Endothelial cell of umbilical vein (primary cell): Measurements from ENCODE around the gene SRD5A1. TPM values are rescaled to one million over a fixed set of nuclear protein-coding genes. Genes with fewer than 3 reads are reported as not detected.

Experiments used
- BruUV-seq: library from RNA; stranded (reverse); fragments of 400-500 nt; replicated peaks from 2 replicates; lab custom pipeline; 2021; lab: Mats Ljungman, UMichigan
- CTCF ChIA-PET: fragments of 300-600, 350-600 bp; sonication (Branson Sonifier 250); formaldehyde crosslinking; loops from one replicate; lab custom pipeline; 2021; ENCODE audit warnings: antibody characterized with exemption, inconsistent platforms; lab: Charles Lee
- POLR2A ChIA-PET: fragments of 300-600, 350-600 bp; sonication (Branson Sonifier 250); formaldehyde crosslinking; loops from one replicate; lab custom pipeline; 2021; ENCODE audit warnings: antibody characterized with exemption, inconsistent platforms; lab: Charles Lee
- DNase-seq: peaks from one replicate; pipeline ENCODE4 v3.0.0-alpha.2; 2011; ENCODE audit warnings: low read depth, low spot score
- FAIRE-seq: peaks from 2 replicates; lab custom pipeline; 2011; peaks lifted over from hg19 to GRCh38; lab: Jason Lieb, UNC
- H2AFZ ChIP-seq: 2 replicates; pipeline ENCODE4 v1.6.0; 2012; ENCODE audit warnings: low read depth, low read length, control low read depth, inconsistent platforms
- H3K27ac ChIP-seq: 2 replicates; pipeline ENCODE4 v1.5.1; 2011; ENCODE audit warnings: low read depth, mild to moderate bottlenecking, control low read depth, low read length, moderate library complexity; ENCODE audit not compliant: insufficient read depth
- H3K27me3 ChIP-seq, 2 experiments: 2 replicates each; pipeline versions ENCODE4 v1.6.0 to v1.6.1; 2011; ENCODE audit warnings: low read length in 2 of 2, mixed read lengths in 1 of 2; ENCODE audit not compliant: control insufficient read depth in 2 of 2, insufficient read depth in 2 of 2
- H3K36me3 ChIP-seq, 2 experiments: 2 replicates in 1 of 2; 3 replicates in 1 of 2; pipeline ENCODE4 v1.5.1; 2011; ENCODE audit warnings: low read length in 2 of 2, mild to moderate bottlenecking in 1 of 2, moderate library complexity in 1 of 2; ENCODE audit not compliant: control insufficient read depth in 2 of 2, insufficient read depth in 2 of 2; ENCODE audit errors: extremely low read depth in 1 of 2
- H3K4me1 ChIP-seq: 3 replicates; pipeline ENCODE4 v1.5.1; 2011; ENCODE audit warnings: mild to moderate bottlenecking, low read length; ENCODE audit not compliant: control insufficient read depth, insufficient read depth; ENCODE audit errors: extremely low read depth
- H3K4me2 ChIP-seq: 2 replicates; pipeline ENCODE4 v1.6.1; 2011; ENCODE audit warnings: low read length, control low read depth, mixed read lengths; ENCODE audit not compliant: insufficient read depth
- H3K4me3 ChIP-seq, 3 experiments: fragments of 200-600 bp in 1 of 3; sonication (generic), shearing (Covaris generic) in 1 of 3; replicated peaks in 1 of 3; 2 replicates each; pipeline ENCODE4 v1.5.1; 2011 to 2016; ENCODE audit warnings: control low read depth in 3 of 3, low read length in 3 of 3, mild to moderate bottlenecking in 2 of 3, inconsistent platforms in 1 of 3, low read depth in 1 of 3, moderate library complexity in 1 of 3; ENCODE audit not compliant: insufficient read depth in 1 of 3
- H3K79me2 ChIP-seq: 2 replicates; pipeline ENCODE4 v1.6.0; 2012; ENCODE audit warnings: low read length, inconsistent platforms; ENCODE audit not compliant: control insufficient read depth, insufficient read depth
- H3K9ac ChIP-seq: replicated peaks from 2 replicates; pipeline ENCODE3; 2011; ENCODE audit warnings: low read length, control low read depth; ENCODE audit not compliant: insufficient read depth; ENCODE audit errors: extremely low read depth
- H3K9me1 ChIP-seq: replicated peaks from 3 replicates; pipeline ENCODE4 v1.6.0; 2011; ENCODE audit warnings: mild to moderate bottlenecking, low read length; ENCODE audit not compliant: control insufficient read depth, insufficient read depth; ENCODE audit errors: extremely low read depth
- H3K9me3 ChIP-seq: replicated peaks from 2 replicates; pipeline ENCODE4 v1.5.1; 2012; ENCODE audit warnings: low read length, inconsistent platforms; ENCODE audit not compliant: control insufficient read depth, insufficient read depth
- H4K20me1 ChIP-seq: replicated peaks from 2 replicates; pipeline ENCODE3; 2011; ENCODE audit warnings: mild to moderate bottlenecking, low read length; ENCODE audit not compliant: control insufficient read depth, insufficient read depth; ENCODE audit errors: extremely low read depth
- CTCF ChIP-seq, 2 donors: IDR thresholded peaks; 1 replicate in 1 of 2; 2 replicates in 1 of 2; pipeline ENCODE4 v1.5.1; 2011; ENCODE audit warnings: low read length in 2 of 2, mild to moderate bottlenecking in 2 of 2, moderate library complexity in 2 of 2, control low read depth in 1 of 2, inconsistent platforms in 1 of 2, low read depth in 1 of 2; ENCODE audit not compliant: insufficient read depth in 1 of 2; ENCODE audit errors: extremely low read depth in 1 of 2
- EZH2 ChIP-seq: IDR thresholded peaks from 2 replicates; pipeline ENCODE4 v1.6.1; 2012; ENCODE audit warnings: borderline replicate concordance, low read depth, mild to moderate bottlenecking, moderate library complexity, low read length, inconsistent platforms; ENCODE audit not compliant: severe bottlenecking
- FOS ChIP-seq: IDR thresholded peaks from 2 replicates; pipeline ENCODE4 v1.6.1; 2011; ENCODE audit warnings: mild to moderate bottlenecking, low read length, moderate library complexity, borderline replicate concordance; ENCODE audit not compliant: insufficient read depth
- GATA2 ChIP-seq: IDR thresholded peaks from 2 replicates; pipeline ENCODE4 v1.7.0; 2011; ENCODE audit warnings: low read depth, mild to moderate bottlenecking, moderate library complexity, mixed read lengths, low read length; ENCODE audit not compliant: insufficient read length, insufficient read depth
- JUN ChIP-seq: IDR thresholded peaks from 2 replicates; pipeline ENCODE4 v1.6.1; 2011; ENCODE audit warnings: borderline replicate concordance, low read depth; ENCODE audit not compliant: insufficient read length, insufficient read depth
- MYC ChIP-seq: IDR thresholded peaks from one replicate; pipeline ENCODE4 v1.6.1; 2011; ENCODE audit warnings: mild to moderate bottlenecking, low read depth, low read length
- POLR2A ChIP-seq: IDR thresholded peaks from 2 replicates; pipeline ENCODE4 v1.6.1; 2012; ENCODE audit warnings: low read depth, mild to moderate bottlenecking, control low read depth, low read length
- POLR2AphosphoS5 ChIP-seq: IDR thresholded peaks from 2 replicates; pipeline ENCODE4 v1.6.1; 2012; ENCODE audit warnings: low read depth, mild to moderate bottlenecking, control low read depth, low read length, moderate library complexity; ENCODE audit not compliant: insufficient read depth
- dilution Hi-C: fragments of 300-500 bp; cut with MboI; formaldehyde crosslinking; loops from one replicate; pipeline ENCODE4 v1.15.0; 2019; ENCODE audit warnings: low sequenced_read_pairs; ENCODE audit not compliant: extremely low pct_ligation_motif_present
- intact Hi-C: fragments of 100-400 bp; cut with micrococcal nuclease; formaldehyde crosslinking; loops from one replicate; pipeline ENCODE4 v1.10.0; 2022
- polyA plus RNA-seq, 4 experiments: library from polyadenylated mRNA; depleted of rRNA in 3 of 4; stranded (reverse) in 3 of 4; unstranded in 1 of 4; fragments of >200 nt; gene quantifications; 2 replicates each; pipeline versions ENCODE4 v1.2.1 to v1.2.3, GENCODE V29; 2011 to 2012; ENCODE audit warnings: missing spikeins in 1 of 4
- total RNA-seq: library from RNA; stranded (reverse); gene quantifications from 2 replicates; pipeline ENCODE4 v1.2.3, GENCODE V29; 2021
- TF ChIP-seq, protein P1 (sequence below): IDR thresholded peaks from 2 replicates; pipeline ENCODE4 v1.6.1; 2011; ENCODE audit not compliant: insufficient read depth, insufficient read length

Gene SRD5A1
- total and polyA plus RNA-seq, 2 donors (not counting 3 experiments of a cell fraction or from before 2014, with no cell fraction given), result 11.6 to 14.8 TPM

- dilution Hi-C loops (no loop called here), intact Hi-C loops (no loop called here)
- Histone ChIP-seq H2AFZ (no peak overlapping the region), H3K27ac (no peak overlapping the region), H3K27me3 (no peaks in the 10 kb centered on the region), H3K9ac (no peak overlapping the region), H3K4me2 (no peak overlapping the region), H3K36me3 (no peaks in the 10 kb centered on the region), H3K4me3 (no peak overlapping the region), H3K4me1 (no peaks in the 10 kb centered on the region), H4K20me1 (no peaks in the 10 kb centered on the region), H3K9me3 (no peaks in the 10 kb centered on the region), H3K79me2 (no peaks in the 10 kb centered on the region), H3K9me1 (no peaks in the 10 kb centered on the region)
- ChIA-PET POLR2A (no interaction called here), CTCF (no interaction called here)
- no peak for DNase-seq
- no peak for FAIRE-seq
- no TSS peak for BruUV-seq
- TF ChIP-seq POLR2A (no peak), JUN (no peak), EZH2 (no peak), MYC (no peak), GATA2 (no peak), FOS (no peak), POLR2AphosphoS5 (no peak), CTCF (IDR thresholded peaks at IDR 0.05; ENCODE audit: extremely low read depth in 1 of 2, insufficient read depth in 1 of 2, low read depth in 1 of 2, low read length in 2 of 2) (no peak)
- TF ChIP-seq, protein P1, sequence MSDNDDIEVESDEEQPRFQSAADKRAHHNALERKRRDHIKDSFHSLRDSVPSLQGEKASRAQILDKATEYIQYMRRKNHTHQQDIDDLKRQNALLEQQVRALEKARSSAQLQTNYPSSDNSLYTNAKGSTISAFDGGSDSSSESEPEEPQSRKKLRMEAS, result no peak
These were observed 41.2 kb downstream of the SRD5A1 start for GRCh38 chr5:6674421-6674820.
